GM12801 (cell line): ENCODE measurements around the gene CNPY1.

Experiments
- CTCF ChIP-seq: IDR thresholded peaks from one replicate; pipeline ENCODE4 v1.5.1; 2011; ENCODE audit warnings: control low read depth; ENCODE audit not compliant: insufficient read length; ENCODE audit errors: extremely low read depth

CNPY1 gene

GRCh38 chr7:155469311-155470185 is 76.8 kb downstream of the CNPY1 start:
- TF ChIP-seq CTCF = no peak

GRCh38 chr7:155468785-155469148 is 77.6 kb downstream of the CNPY1 start:
- TF ChIP-seq CTCF = no peak

DNA sequence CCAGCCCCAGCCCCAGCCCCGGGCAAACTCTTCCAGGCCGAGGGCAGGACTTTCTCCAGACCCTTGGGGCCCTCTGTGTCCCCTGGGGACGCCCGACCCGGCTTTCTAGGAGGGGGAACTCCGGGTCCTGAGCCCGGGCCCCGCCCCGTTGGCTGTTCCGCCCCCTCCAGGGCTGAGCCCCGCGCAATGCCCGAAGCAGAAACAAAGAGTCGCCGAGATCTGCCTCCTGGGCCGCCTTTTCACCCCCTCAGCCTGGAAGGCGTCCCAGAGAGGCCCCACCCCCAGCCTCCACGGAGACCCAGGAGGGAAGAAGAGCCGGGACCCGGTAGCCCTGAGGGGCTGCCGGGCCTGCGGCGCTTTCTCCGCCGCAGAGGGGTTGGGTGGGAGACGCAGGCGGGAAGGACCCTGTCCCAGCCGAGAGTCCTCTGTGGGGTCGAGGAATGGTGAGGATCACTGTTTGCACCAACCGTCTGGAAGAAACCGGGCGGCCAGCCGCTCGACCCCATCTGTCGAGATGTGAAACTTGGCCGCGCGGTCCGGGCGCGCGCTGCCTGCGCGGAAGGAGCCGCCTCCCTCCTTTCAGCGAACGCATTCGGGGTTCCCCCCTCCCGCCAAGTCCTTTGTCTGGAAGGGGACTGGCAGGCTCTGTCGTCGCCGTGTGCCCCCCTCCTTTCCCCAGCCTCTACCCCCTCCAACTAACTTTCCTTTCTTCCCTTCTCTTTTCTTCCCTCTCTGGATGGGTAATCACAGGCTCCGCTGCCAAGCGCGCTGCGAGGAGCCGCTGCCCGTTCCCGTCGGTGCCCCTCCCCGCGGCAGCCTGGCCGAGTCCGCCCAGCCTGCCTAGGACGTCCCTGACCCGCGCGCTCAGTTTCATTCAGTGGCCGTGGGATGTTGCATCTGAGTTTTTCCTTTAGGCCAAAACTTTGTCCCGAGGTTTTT is 78.2 kb downstream of the CNPY1 start:
- no peak for TF ChIP-seq CTCF

GRCh38 chr7:155466814-155467733 is 79.3 kb downstream of the CNPY1 start:
- TF ChIP-seq CTCF = no peak

DNA sequence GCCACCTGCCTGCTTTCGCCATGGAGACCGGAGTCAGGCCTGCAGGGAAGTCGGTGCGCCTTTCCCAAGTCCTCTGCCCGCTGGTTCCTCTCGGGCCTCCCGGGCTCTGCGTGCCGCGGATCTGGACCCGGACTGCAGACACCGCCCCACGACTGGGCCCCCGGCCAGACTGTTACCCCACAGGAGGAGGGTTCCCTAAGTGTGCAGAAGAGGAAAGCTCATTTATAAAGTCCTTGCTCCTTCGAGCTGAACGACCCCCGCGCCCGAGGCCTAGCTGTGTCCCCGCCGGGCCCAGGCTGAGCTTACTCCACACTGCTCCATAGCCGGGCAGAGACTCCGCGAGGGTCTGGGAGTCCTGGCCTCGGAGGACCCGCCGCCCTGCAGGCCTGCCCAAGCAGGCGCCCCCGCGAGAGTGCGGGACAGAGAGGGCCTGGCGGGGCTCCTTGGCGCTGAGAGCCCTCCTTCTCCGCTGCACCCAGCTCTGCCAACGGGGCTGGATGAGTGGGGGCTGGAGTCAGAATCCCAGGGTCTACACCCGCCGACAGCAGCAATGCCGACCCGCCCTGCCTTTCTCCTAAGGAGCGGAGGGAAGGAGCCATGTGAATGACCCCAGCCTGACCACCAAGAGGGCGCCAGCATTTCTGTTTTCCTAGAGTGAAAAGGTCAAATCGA is 80.1 kb downstream of the CNPY1 start:
- TF ChIP-seq CTCF = no peak

GRCh38 chr7:155465761-155466141 is 80.6 kb downstream of the CNPY1 start:
- TF ChIP-seq CTCF = no peak
